IMR-90 (cell line): ENCODE results near the gene THRAP3. TPM values are rescaled to one million over a fixed set of nuclear protein-coding genes. Genes with fewer than 3 reads are reported as not detected.

Experiments used
- ATAC-seq: fragments of 200-7000 bp; cut with Tn5 transposase; 2 replicates; pipeline ENCODE4 v1.9.1; 2020; ENCODE audit warnings: low read depth, mild to moderate bottlenecking, moderate library complexity
- BruUV-seq: library from RNA; stranded (reverse); fragments of 400-500 nt; replicated peaks from 2 replicates; lab custom pipeline; 2021; lab: Mats Ljungman, UMichigan
- CTCF ChIA-PET: fragments of 300-600 bp; formaldehyde crosslinking; extraction: SDS; loops from one replicate; lab custom pipeline; 2021; ENCODE audit warnings: antibody characterized with exemption; lab: Yijun Ruan, JAX
- POLR2A ChIA-PET: fragments of 300-600 bp; sonication (Branson Sonifier 250); formaldehyde crosslinking; loops from one replicate; lab custom pipeline; 2022; ENCODE audit warnings: antibody characterized with exemption; ENCODE audit not compliant: unreplicated experiment; lab: Charles Lee
- DNase-seq: peaks from one replicate; pipeline ENCODE4 v3.0.0; 2013
- H2AFZ ChIP-seq: replicated peaks from 2 replicates; pipeline ENCODE3; 2013; ENCODE audit warnings: low read length, mild to moderate bottlenecking; ENCODE audit not compliant: poor library complexity
- H2AK5ac ChIP-seq: 2 replicates; pipeline ENCODE4 v1.6.1; 2013; ENCODE audit warnings: low read depth, low read length, inconsistent platforms
- H2AK9ac ChIP-seq: replicated peaks from 2 replicates; pipeline ENCODE3; 2013; ENCODE audit warnings: mild to moderate bottlenecking, low read depth, low read length, moderate library complexity; ENCODE audit not compliant: poor library complexity
- H2BK120ac ChIP-seq: 2 replicates; pipeline ENCODE4 v1.6.1; 2013; ENCODE audit warnings: low read depth, low read length, inconsistent platforms
- H2BK15ac ChIP-seq: 3 replicates; pipeline ENCODE4 v1.6.1; 2013; ENCODE audit warnings: low read depth, low read length, inconsistent platforms
- H2BK20ac ChIP-seq: 2 replicates; pipeline ENCODE4 v1.6.1; 2013; ENCODE audit warnings: low read depth, mild to moderate bottlenecking, inconsistent platforms, low read length, moderate library complexity
- H2BK5ac ChIP-seq: 2 replicates; pipeline ENCODE4 v1.6.1; 2013; ENCODE audit warnings: mild to moderate bottlenecking, low read depth, low read length, inconsistent platforms; ENCODE audit not compliant: poor library complexity, severe bottlenecking
- H3K14ac ChIP-seq: replicated peaks from 2 replicates; pipeline ENCODE4 v1.6.1; 2013; ENCODE audit warnings: low read depth, low read length, inconsistent platforms
- H3K18ac ChIP-seq: 2 replicates; pipeline ENCODE4 v1.6.1; 2013; ENCODE audit warnings: low read depth, low read length, control low read depth
- H3K23ac ChIP-seq: 2 replicates; pipeline ENCODE4 v1.6.1; 2013; ENCODE audit warnings: low read depth, low read length, inconsistent platforms
- H3K27ac ChIP-seq: 2 replicates; pipeline ENCODE4 v1.5.1; 2013; ENCODE audit warnings: mild to moderate bottlenecking, control low read depth, low read length; ENCODE audit not compliant: insufficient read depth
- H3K27me3 ChIP-seq: 2 replicates; pipeline ENCODE4 v1.6.1; 2013; ENCODE audit warnings: low read length; ENCODE audit not compliant: control insufficient read depth, insufficient read depth
- H3K36me3 ChIP-seq: 2 replicates; pipeline ENCODE4 v1.6.1; 2013; ENCODE audit warnings: low read length, mixed read lengths; ENCODE audit not compliant: control insufficient read depth, insufficient read depth
- H3K4ac ChIP-seq: 2 replicates; pipeline ENCODE4 v1.6.1; 2013; ENCODE audit warnings: low read depth, low read length, inconsistent platforms
- H3K4me1 ChIP-seq: 2 replicates; pipeline ENCODE4 v1.6.1; 2013; ENCODE audit warnings: low read length, mixed read lengths; ENCODE audit not compliant: control insufficient read depth, insufficient read depth
- H3K4me2 ChIP-seq: 2 replicates; pipeline ENCODE4 v1.6.1; 2013; ENCODE audit warnings: low read depth, mild to moderate bottlenecking, control low read depth, low read length, moderate library complexity
- H3K4me3 ChIP-seq: 2 replicates; pipeline ENCODE4 v1.5.1; 2013; ENCODE audit warnings: low read depth, mild to moderate bottlenecking, control low read depth, low read length, moderate library complexity; ENCODE audit not compliant: insufficient read depth
- H3K56ac ChIP-seq: 2 replicates; pipeline ENCODE4 v1.6.1; 2013; ENCODE audit warnings: low read length, inconsistent platforms; ENCODE audit not compliant: insufficient read depth; ENCODE audit errors: extremely low read depth
- H3K79me1 ChIP-seq, 2 experiments: 2 replicates each; pipeline ENCODE4 v1.6.1; 2013; ENCODE audit warnings: low read length in 2 of 2, inconsistent platforms in 1 of 2, low read depth in 1 of 2
- H3K9ac ChIP-seq: 2 replicates; pipeline ENCODE4 v1.6.1; 2013; ENCODE audit warnings: low read depth, low read length, control low read depth
- H3K9me1 ChIP-seq: 2 replicates; pipeline ENCODE4 v1.6.1; 2013; ENCODE audit warnings: low read length, inconsistent platforms; ENCODE audit not compliant: insufficient read depth
- H3K9me3 ChIP-seq: 2 replicates; pipeline ENCODE4 v1.6.1; 2013; ENCODE audit warnings: low read length; ENCODE audit not compliant: control insufficient read depth, insufficient read depth
- H4K20me1 ChIP-seq: 2 replicates; pipeline ENCODE4 v1.6.1; 2013; ENCODE audit warnings: low read length, inconsistent platforms; ENCODE audit not compliant: insufficient read depth
- H4K5ac ChIP-seq: 2 replicates; pipeline ENCODE4 v1.6.1; 2013; ENCODE audit warnings: mild to moderate bottlenecking, low read depth, low read length, control low read depth
- H4K8ac ChIP-seq, 2 experiments: 2 replicates each; pipeline ENCODE4 v1.6.1; 2013; ENCODE audit warnings: low read depth in 2 of 2, low read length in 2 of 2, control low read depth in 1 of 2, inconsistent platforms in 1 of 2
- H4K91ac ChIP-seq: 2 replicates; pipeline ENCODE4 v1.6.1; 2013; ENCODE audit warnings: low read depth, low read length, inconsistent platforms; ENCODE audit not compliant: insufficient read depth
- BHLHE40 ChIP-seq: fragments of 150-350 bp; IDR thresholded peaks from 2 replicates; pipeline ENCODE4 v1.6.1; 2016; ENCODE audit warnings: mild to moderate bottlenecking, low read depth, low read length
- CHD1 ChIP-seq: IDR thresholded peaks from 2 replicates; pipeline ENCODE4 v1.6.1; 2012; ENCODE audit warnings: low read depth, low read length, improper control_type of control experiment
- FOS ChIP-seq: fragments of 150-350 bp; IDR thresholded peaks from 2 replicates; pipeline ENCODE4 v1.6.1; 2016; ENCODE audit warnings: low read depth, low read length
- MAFK ChIP-seq: IDR thresholded peaks from 2 replicates; pipeline ENCODE4 v1.6.1; 2012; ENCODE audit warnings: low read depth, low read length, improper control_type of control experiment
- MAZ ChIP-seq: IDR thresholded peaks from 2 replicates; pipeline ENCODE4 v1.6.1; 2012; ENCODE audit warnings: low read depth, mild to moderate bottlenecking, low read length, improper control_type of control experiment, moderate library complexity, borderline replicate concordance
- MXI1 ChIP-seq: IDR thresholded peaks from 2 replicates; pipeline ENCODE4 v1.6.1; 2012; ENCODE audit warnings: low read depth, mild to moderate bottlenecking, low read length, moderate library complexity, borderline replicate concordance
- NFE2L2 ChIP-seq: fragments of 150-350 bp; IDR thresholded peaks from 2 replicates; pipeline ENCODE4 v1.6.1; 2016; ENCODE audit warnings: low read depth, mild to moderate bottlenecking, low read length
- RFX5 ChIP-seq: IDR thresholded peaks from 2 replicates; pipeline ENCODE4 v1.8.0; 2012; ENCODE audit warnings: low read depth, mild to moderate bottlenecking, low read length, moderate library complexity
- SMC3 ChIP-seq: fragments of 150-350 bp; IDR thresholded peaks from 2 replicates; pipeline ENCODE4 v1.6.1; 2016; ENCODE audit warnings: low read depth, mild to moderate bottlenecking, antibody characterized with exemption, low read length, moderate library complexity
- WGBS, 2 experiments: methylation state at CpG; one replicate each; pipeline versions ENCODE4 v1.1.5 to v1.1.7; 2013; ENCODE audit warnings: missing lambda C conversion rate in 2 of 2; ENCODE audit not compliant: insufficient read length in 1 of 2; ENCODE audit errors: extremely low coverage in 2 of 2; 5-methylcytosine and 5-hydroxymethylcytosine counted together
- dilution Hi-C: fragments of 300-500 bp; cut with HindIII; formaldehyde crosslinking; loops from one replicate; pipeline ENCODE4 v1.14.3; 2018; ENCODE audit warnings: low sequenced_read_pairs; ENCODE audit not compliant: unreplicated experiment
- in situ Hi-C: fragments of 300-500 bp; cut with MboI; formaldehyde crosslinking; loops from 3 replicates; pipeline ENCODE4 v1.14.3; 2019; ENCODE audit warnings: low sequenced_read_pairs, inconsistent platforms, mixed read lengths
- intact Hi-C: fragments of 100-400 bp; cut with micrococcal nuclease; formaldehyde crosslinking; loops from 2 replicates; pipeline ENCODE4 v1.10.0; 2022
- polyA plus RNA-seq, 3 experiments: library from polyadenylated mRNA; depleted of rRNA; stranded (reverse); fragments of >200 nt; gene quantifications; 2 replicates each; pipeline ENCODE4 v1.2.3, GENCODE V29; 2012; ENCODE audit warnings: low replicate concordance in 1 of 3
- total RNA-seq: library from RNA; depleted of rRNA; stranded (reverse); fragments of >200 nt; gene quantifications from 2 replicates; pipeline ENCODE4 v1.2.3, GENCODE V29; 2012
- TF ChIP-seq, protein P1 (sequence below): conservative IDR thresholded peaks from 2 replicates; pipeline ENCODE4 v1.5.1; 2012; ENCODE audit warnings: mild to moderate bottlenecking, low read depth, low read length, improper control_type of control experiment
- TF ChIP-seq, protein P2 (sequence below): fragments of 150-350 bp; IDR thresholded peaks from 2 replicates; pipeline ENCODE4 v1.6.1; 2017; ENCODE audit warnings: mild to moderate bottlenecking, antibody characterized with exemption, low read length, low read depth
- TF ChIP-seq, protein P3 (sequence below): fragments of 150-350 bp; IDR thresholded peaks from 2 replicates; pipeline ENCODE4 v1.6.1; 2016; ENCODE audit warnings: low read depth, mild to moderate bottlenecking, low read length, moderate library complexity, borderline replicate concordance

The THRAP3 gene
- total and polyA plus RNA-seq, 2 of the 4 experiments (the other 2 are of a cell fraction): 60.6 to 66.5 TPM

DNA sequence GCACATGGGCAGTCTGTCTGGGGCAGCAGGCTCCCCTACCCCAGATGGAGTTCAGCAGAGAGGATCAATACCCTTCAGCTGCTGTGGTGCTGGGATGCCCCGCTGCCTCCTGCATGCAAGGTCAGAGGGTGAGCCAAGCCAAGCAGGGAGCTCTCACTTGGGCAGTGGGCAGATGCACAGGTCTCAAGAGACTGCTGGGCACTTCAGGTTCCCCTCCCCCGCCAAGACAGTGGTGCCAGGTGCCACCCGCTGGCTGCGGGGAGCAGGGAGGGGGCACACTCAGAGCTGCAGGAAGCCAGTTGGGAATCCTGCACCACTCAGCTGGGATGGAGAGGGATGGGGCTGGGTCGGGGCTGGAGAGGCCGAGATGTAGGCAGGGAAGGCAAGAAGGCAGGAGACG, 115.0 kb downstream of the THRAP3 start:
- no peak overlapping the region for H2AFZ ChIP-seq
- H4K20me1 ChIP-seq: no peaks in the 10 kb centered on the region
- peaks cover 0 to 15% of the 10 kb centered on the region in 2 experiments; a peak in 1 of 4 replicates for H3K79me1 ChIP-seq
- DNase-seq: no peak
- no peak overlapping the region for H3K4me2 ChIP-seq
- no peak overlapping the region for H3K27ac ChIP-seq
- ChIA-PET POLR2A (interaction anchor here (0.5 kb wide), 1 partner anchor 29 kb away, joined by 3 read pairs; no protein-coding TSS in a partner anchor), CTCF (no interaction called here)
- H3K9me1 ChIP-seq: peaks cover 8% of the 10 kb centered on the region; the same call in 1 of the 2 replicates
- H4K91ac ChIP-seq: no peak overlapping the region
- no TSS peak for BruUV-seq
- TF ChIP-seq RFX5: no peak
- TF ChIP-seq, protein P1, sequence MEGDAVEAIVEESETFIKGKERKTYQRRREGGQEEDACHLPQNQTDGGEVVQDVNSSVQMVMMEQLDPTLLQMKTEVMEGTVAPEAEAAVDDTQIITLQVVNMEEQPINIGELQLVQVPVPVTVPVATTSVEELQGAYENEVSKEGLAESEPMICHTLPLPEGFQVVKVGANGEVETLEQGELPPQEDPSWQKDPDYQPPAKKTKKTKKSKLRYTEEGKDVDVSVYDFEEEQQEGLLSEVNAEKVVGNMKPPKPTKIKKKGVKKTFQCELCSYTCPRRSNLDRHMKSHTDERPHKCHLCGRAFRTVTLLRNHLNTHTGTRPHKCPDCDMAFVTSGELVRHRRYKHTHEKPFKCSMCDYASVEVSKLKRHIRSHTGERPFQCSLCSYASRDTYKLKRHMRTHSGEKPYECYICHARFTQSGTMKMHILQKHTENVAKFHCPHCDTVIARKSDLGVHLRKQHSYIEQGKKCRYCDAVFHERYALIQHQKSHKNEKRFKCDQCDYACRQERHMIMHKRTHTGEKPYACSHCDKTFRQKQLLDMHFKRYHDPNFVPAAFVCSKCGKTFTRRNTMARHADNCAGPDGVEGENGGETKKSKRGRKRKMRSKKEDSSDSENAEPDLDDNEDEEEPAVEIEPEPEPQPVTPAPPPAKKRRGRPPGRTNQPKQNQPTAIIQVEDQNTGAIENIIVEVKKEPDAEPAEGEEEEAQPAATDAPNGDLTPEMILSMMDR: no peak
- TF ChIP-seq BHLHE40: no peak
- no peak for TF ChIP-seq SMC3
- TF ChIP-seq, protein P2, sequence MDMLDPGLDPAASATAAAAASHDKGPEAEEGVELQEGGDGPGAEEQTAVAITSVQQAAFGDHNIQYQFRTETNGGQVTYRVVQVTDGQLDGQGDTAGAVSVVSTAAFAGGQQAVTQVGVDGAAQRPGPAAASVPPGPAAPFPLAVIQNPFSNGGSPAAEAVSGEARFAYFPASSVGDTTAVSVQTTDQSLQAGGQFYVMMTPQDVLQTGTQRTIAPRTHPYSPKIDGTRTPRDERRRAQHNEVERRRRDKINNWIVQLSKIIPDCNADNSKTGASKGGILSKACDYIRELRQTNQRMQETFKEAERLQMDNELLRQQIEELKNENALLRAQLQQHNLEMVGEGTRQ: no peak
- TF ChIP-seq, protein P3, sequence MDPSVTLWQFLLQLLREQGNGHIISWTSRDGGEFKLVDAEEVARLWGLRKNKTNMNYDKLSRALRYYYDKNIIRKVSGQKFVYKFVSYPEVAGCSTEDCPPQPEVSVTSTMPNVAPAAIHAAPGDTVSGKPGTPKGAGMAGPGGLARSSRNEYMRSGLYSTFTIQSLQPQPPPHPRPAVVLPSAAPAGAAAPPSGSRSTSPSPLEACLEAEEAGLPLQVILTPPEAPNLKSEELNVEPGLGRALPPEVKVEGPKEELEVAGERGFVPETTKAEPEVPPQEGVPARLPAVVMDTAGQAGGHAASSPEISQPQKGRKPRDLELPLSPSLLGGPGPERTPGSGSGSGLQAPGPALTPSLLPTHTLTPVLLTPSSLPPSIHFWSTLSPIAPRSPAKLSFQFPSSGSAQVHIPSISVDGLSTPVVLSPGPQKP: no peak
- TF ChIP-seq FOS: no peak
- TF ChIP-seq MAZ: no peak
- TF ChIP-seq NFE2L2: no peak
- TF ChIP-seq MXI1: no peak
- TF ChIP-seq CHD1: no peak
- TF ChIP-seq MAFK: no peak
- no peak overlapping the region for H3K56ac ChIP-seq
- H2AK5ac ChIP-seq: no peak overlapping the region
- peaks cover 12% of the 10 kb centered on the region for H3K4me1 ChIP-seq
- WGBS, 2 experiments: no CpG with 5 or more reads among the region's 7 CpGs
- H2BK20ac ChIP-seq: no peak overlapping the region
- H3K9ac ChIP-seq: no peak overlapping the region
- no peak overlapping the region for H3K4ac ChIP-seq
- no peaks in the 10 kb centered on the region for H3K27me3 ChIP-seq
- ATAC-seq: no peak
- in situ Hi-C loops (loop anchor here (5.0 kb wide), 1 partner anchor 83 kb away; no protein-coding TSS in a partner anchor), intact Hi-C loops (no loop called here), dilution Hi-C loops (no loop called here)
- no peak overlapping the region for H2BK15ac ChIP-seq
- no peak overlapping the region for H4K5ac ChIP-seq
- no peak overlapping the region for H2BK120ac ChIP-seq
- H2AK9ac ChIP-seq: no peak overlapping the region
- H3K14ac ChIP-seq: no peak overlapping the region
- no peaks in the 10 kb centered on the region for H3K9me3 ChIP-seq
- H3K4me3 ChIP-seq: no peak overlapping the region
- H4K8ac ChIP-seq: no peak overlapping the region
- no peak overlapping the region for H3K23ac ChIP-seq
- no peak overlapping the region for H3K18ac ChIP-seq
- peaks cover 39% of the 10 kb centered on the region for H3K36me3 ChIP-seq
- no peak overlapping the region for H2BK5ac ChIP-seq
